NCI-H2081 (cell line): ENCODE data around the gene MAMLD1.

Experiments used
- DNase-seq, 2 experiments: peaks; one replicate each; lab custom pipeline; 2025; lab: John Stamatoyannopoulos, UW

The MAMLD1 gene

DNA sequence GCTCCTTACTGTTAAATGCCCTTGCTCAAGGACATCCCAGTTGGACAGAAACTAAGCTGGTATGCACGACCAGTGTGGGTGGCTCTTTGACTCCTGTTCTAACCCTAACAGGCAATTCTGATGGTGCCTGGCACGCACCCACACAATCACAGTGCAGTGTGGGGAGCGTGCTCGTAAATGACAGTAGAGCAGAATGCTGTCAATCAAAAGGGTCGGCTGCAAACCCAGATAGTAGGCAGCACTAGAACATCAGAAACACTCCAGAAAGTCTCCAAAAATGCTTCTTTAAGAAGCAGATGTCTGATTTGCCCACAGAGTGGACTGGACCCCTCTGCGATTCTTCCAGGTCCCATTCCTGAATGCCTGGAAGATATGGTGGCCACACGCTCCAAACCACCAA lies 167.7 kb downstream of the MAMLD1 start:
- DNase-seq, result no peak

DNA sequence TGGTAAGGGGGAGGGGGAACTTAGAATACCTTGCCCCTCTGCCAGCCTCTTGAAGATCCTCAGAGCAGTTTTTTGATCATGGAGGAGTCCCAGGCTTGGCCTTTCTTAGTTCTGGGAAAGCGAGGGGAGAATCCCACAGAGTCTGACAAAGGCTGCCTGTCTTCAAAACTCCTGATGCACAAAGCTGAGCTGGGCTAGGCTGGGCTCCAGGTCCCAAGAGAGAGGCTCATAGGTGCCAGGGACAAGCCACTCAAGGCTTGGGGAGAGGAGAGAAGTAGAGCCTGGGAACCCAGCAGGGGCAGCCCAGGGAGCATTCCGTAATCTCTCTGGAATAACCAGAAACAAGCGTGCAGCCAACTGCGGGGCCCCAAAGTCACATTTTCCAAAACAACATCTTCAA lies 168.3 kb downstream of the MAMLD1 start:
- DNase-seq, result no peak

DNA sequence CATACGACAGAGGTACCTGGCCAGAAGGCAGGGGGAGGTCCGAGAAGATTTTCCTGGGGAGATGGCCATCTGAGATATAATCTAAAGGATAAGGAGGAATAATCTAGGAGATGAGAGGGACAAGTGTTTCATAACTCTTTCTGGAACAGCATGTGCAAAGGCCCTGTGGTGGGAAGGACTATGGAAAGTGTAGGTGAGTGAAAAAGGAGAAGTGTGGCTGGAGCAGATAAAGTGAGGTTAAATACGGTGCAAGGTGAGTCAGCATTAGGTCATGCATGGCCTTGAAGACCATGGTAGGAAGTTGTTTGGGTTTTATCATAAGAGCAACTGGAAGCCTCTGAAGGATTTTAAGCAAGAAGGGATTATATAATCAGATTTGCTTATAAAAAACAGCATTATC lies 170.7 kb downstream of the MAMLD1 start:
- DNase-seq, result no peak

DNA sequence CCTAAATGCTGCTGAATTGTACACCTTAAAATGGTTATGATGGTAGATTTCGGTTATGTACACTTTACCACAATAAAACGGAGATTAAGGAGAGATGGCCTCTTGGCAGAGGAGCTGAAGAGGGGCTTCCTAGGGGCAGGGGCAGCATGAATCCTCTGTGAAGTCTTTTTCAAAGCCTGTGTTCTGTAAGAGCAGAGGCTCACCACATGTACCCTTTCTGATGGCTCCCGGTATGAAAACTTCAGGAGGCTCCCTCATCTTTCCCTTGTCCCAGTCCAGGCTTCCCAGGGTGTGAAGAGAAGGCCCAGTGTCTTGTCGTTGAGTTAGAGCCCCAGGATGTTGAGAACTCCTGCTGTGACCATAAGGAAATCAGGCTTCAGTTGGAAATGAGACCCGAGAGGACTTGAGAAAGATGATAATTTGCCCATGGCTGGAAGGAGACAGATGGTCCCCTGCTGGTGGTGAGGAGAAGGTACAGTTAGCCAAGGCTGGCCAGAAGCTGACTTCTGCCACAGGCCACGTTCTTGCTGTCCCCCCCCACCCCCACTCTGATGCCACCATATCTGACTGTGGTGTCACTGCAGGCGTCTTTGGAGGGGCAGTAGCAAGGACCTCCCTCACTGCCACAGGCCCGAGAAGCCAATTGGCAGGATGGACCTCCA lies 173.5 kb downstream of the MAMLD1 start:
- no peak for DNase-seq

DNA sequence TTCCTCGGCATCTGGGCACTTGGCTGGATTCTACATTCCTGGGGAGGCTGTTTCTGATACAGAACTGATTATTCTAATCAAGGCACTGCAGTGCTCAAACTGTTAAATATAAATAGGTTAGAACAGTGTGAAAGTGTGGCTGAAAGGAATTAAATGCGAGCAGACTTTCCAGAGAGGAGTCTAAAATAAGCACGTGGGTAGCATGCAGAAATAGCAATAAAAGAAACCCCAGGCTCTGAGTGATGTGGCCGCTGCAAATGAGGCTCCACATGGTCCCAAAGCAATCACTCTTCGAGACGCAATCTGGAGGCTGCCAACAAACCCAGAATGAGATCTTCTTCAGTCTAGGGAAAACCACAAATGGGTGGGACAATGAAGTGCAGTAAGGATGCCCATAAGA lies 174.7 kb downstream of the MAMLD1 start:
- no peak for DNase-seq

DNA sequence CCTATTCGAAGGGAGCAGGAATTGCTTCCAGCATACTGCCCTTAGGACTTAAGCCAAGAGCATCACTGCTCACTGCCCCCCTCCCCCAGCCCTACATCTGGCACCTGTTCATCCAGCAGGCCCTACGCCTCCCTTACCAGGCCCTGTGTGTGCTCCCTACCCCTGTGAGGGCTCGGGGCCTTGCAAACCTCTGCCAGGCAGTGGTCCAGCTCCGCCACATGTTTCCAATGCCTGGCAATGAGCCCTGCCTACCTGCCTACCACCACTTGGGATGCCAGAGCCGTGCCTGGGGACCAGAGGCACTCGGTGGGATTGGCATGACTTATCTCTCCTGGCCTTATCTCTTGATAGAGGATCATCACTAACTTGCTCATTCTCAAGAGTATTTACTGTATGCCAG lies 177.8 kb downstream of the MAMLD1 start:
- DNase-seq, result no peak

DNA sequence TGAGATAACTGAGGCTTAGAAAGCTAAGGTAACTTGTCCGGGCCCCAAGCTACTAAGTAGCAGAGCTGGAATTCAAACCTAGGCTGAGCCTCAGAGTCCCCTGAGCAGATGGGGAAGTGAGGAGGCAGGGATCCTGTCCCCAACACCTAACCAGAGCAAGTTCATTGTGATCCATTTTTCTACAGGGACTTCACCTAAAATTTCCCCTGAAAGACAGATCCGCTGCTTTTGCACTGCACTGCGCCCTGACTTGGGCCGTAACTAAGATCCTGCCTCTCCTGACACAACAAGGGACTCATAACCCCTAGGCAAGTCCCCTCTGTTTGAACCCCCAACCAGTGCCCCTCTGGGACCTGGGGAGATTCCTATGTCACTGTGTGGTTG lies 179.7 kb downstream of the MAMLD1 start:
- no peak for DNase-seq

DNA sequence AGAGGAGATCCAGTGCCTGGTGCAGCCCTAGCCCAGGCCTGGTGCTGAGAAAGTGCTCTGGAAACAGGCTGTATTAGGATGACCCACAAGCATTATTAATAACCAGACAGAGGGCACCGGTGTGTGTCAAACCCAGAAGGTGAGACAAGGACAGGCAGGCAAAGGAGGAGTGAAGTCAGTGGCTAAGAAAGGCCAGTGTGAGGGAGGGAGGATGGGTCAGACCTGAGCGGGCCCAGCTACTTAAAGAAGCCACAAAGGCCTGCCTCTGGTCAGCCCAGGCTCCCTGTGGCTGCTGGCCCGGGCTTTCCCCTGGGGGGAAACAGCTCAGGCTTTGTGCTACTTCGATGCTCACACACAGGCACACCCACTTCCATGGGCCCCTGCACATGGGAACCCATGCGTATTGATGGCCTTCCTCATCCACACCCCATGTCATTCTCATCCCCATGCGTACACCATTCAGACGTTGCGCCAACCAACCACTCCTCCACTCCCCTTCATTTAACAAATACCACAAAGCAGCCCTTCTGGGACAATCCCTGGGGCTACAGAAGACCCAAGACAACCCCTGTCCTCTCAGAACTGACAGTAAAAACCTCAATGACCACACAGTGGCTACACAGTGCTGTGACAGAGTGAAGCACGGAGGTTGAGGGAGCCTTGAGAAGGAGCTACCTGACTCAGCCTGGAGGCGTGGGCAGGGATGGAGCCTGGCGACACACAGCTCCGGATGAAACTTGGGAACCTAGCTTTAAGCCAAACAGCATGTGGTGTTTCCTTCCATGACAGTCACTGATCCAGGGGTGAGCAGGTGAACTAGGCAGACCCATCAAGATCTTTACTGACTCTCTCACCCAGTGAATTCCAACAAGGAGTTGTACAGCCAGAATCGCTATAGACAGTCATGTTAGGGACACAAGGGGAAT lies 180.4 kb downstream of the MAMLD1 start:
- DNase-seq, result no peak

DNA sequence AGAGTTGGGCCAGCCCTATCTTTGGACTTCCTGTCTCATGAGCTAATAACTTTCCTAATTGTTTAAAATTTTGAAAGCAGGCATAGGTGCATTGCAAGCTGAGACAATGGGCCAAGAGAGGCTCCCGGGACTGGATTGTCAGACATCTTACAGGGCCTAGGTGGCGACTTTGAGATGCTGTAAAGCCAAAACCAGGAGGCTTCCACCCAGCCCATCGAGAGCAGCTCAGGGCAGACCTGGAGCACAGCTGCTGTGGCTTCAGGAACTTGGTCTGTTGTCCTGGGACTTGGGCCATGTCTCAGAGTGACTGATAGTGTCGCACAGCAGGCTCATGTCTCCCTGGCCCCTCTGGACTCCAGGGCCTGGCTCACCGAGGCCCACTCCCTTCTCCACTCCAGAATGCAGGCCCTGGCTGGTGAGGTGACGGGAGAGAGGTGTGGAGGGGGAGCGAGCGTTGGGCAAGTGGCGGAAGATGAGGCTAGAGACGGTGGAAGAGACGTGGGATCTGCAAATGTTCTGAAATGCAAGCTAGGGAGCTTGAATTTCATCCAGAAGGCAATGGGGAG lies 181.2 kb downstream of the MAMLD1 start:
- DNase-seq, result no peak

DNA sequence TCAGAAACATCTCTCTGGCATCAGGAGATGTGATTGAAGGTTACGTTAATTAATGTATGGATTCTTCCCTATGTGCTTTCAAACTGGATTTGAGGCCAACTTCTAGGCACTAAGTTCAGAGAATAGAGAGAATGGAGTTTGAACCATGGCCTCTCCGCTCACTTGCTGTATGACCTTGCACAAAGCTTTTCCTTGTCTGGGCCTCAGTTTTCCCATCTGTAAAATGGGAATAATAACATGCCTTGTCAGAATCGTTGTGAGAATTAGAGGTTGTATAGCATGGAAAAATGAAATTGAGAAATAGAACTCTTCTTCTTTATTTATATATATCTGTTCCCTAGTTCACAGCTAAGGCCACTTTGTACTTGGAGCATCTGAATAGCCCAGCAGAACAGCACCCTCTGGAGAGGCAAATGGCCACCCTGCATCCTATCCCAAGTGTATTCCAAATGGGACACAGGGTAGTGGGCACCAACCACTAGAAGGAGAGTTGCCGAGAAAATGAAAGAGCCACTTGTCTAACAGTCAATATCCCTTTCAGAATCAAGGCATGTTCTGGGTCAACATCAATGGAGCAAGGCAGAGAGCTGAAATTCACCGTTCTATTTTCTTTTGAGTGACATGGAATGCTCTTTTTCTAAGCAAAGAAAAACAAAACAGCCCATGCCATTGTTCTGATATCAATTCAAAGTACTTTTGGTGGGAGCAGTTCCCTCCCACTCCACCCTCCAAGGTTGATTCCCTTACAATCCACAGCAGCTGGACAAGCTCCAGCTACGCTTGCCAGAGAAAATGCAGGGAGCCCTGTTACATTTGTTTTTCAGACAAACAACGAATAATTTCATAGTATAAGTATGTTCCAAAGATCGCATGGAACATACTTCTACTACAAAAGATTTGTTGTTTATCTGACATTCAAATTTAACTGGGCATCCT lies 182.0 kb downstream of the MAMLD1 start:
- DNase-seq, result no peak

DNA sequence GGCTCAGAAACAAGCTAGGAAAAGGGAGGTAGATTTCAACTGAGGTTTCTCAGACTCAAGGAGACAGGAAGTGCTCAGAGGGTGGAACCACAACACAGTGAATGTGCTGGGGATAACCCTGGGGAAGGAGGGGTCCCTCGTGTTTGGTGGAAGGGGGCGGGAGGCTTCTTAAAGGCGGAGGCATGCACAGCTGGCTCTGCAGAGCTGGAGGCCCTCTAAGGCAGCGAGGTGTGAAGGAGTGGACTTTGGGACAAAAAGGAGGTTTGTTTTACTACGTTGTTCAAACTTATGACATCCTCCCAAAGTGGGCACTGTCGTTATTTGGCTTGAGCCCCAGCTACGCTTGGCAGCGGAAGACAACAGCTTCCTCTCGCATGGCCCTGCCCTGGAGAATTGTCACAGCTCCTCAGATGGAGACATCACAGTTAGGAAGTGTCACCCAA lies 183.6 kb downstream of the MAMLD1 start:
- DNase-seq, result no peak

DNA sequence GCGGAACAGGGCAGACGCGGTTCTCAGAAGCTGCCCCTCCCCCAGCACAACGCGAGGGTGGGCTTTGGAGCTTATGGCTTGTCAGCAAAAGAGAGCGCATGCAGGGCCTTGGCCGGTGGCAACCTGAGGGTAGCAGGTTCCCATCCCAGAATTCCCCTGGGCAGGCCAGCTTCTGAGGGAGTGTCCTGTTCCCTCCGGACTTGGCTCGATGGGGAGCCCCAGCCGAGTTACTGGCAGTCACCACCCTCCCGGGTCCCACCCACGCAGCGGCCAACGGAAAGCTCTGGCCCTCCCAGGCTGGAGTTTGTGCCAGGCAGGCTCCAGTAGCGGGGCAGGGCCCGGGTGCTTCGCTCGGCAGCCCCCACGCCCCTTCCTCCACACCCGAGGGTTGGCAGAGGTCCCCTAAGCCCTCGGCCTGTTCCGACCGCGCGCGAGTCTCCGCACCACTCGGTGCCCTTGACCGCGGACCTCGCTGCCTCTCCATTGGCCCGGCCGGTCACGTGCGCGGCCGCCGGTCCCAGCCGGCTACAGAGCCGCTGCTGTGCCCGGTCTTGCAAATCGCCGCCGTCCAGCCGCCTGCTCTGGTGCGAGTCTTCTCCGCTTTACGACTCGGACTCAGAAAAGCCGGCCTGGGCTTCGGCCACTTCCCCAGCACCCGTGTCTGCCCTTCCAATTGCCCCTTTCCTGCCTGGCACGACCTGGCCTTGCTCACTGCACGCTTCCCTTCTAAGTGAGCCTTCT lies 184.4 kb downstream of the MAMLD1 start:
- no peak for DNase-seq

DNA sequence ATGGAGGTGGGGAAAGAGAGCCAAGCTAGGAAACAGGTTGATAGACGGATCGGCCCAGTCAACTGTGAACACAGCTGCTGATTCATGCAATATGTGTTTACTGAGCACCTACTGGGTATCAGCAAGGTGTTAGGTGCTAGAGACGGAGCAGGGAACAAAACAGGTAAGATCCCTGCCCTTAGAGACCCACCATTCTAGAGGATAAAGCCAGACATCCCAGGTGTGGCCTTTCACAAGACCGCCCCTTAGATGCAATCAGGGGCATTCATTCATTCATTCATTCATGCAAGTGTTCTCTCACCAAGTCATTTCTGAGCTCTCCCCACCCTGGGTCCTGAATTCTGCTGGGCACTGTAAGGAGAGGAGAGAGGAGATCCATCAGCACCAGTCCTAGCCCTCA lies 185.1 kb downstream of the MAMLD1 start:
- DNase-seq, result no peak

DNA sequence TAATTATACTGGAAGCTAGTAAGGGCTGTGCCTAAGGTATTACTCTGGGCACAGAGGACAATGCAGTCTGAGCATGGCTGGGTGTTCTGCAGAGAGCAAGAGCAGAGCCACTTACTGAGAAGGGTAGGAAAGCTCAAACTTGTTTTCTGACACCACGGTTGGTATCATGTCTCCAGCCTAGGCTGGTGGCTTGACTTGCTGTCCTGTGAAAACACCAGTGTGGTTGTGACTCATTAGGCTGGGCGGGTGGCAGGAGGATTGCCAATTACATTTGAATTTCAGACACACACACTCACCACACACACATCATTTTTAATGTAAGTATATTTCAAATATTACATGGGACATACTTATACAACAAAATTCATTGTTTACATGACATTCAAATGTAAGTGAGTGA lies 185.6 kb downstream of the MAMLD1 start:
- DNase-seq, result no peak

DNA sequence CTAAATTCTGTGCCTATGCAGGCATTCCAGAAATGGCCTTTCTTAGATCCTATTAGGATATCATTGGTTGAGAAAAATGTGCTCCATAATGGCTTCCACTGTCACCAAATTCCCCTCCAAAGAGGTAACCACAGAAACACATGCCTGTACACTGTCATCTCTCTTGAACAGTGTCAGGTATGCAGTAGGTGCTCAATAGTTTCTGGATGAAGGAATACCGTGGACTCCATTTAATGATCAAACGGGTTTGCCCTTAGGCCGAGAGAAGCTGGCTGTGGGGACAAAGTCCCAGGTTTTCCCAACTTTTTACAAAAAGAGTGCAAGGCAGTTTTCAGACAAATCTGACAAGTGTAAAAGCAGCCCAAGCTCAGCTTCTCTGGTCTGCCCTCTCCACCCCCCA lies 188.8 kb downstream of the MAMLD1 start:
- no peak for DNase-seq

DNA sequence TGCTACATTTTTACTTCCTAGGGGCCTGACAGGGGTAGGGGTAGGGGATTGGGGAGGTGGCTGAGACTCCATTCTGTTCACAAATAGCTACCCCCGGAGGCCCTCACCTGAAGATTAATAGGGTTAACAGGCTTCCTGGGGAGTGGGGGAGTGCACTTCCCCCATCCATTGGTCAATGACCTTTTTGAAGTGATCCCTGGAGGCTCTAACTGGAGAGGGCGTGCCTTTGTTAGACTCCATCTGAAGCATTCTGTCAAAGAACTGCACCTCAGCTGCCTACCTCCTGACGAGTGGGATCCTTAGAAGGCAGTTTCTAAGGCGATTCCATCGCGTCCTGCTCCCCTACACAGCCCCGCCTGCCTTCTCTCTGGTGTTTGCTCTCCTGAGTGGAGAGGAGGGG lies 195.3 kb downstream of the MAMLD1 start:
- DNase-seq, result no peak
